ENCODE data around the gene HERC4.
A peak's percentile ranks its signal among the peaks of the same experiment; 100 is the strongest.

The HERC4 gene, protein sequence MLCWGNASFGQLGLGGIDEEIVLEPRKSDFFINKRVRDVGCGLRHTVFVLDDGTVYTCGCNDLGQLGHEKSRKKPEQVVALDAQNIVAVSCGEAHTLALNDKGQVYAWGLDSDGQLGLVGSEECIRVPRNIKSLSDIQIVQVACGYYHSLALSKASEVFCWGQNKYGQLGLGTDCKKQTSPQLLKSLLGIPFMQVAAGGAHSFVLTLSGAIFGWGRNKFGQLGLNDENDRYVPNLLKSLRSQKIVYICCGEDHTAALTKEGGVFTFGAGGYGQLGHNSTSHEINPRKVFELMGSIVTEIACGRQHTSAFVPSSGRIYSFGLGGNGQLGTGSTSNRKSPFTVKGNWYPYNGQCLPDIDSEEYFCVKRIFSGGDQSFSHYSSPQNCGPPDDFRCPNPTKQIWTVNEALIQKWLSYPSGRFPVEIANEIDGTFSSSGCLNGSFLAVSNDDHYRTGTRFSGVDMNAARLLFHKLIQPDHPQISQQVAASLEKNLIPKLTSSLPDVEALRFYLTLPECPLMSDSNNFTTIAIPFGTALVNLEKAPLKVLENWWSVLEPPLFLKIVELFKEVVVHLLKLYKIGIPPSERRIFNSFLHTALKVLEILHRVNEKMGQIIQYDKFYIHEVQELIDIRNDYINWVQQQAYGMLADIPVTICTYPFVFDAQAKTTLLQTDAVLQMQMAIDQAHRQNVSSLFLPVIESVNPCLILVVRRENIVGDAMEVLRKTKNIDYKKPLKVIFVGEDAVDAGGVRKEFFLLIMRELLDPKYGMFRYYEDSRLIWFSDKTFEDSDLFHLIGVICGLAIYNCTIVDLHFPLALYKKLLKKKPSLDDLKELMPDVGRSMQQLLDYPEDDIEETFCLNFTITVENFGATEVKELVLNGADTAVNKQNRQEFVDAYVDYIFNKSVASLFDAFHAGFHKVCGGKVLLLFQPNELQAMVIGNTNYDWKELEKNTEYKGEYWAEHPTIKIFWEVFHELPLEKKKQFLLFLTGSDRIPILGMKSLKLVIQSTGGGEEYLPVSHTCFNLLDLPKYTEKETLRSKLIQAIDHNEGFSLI

DNA sequence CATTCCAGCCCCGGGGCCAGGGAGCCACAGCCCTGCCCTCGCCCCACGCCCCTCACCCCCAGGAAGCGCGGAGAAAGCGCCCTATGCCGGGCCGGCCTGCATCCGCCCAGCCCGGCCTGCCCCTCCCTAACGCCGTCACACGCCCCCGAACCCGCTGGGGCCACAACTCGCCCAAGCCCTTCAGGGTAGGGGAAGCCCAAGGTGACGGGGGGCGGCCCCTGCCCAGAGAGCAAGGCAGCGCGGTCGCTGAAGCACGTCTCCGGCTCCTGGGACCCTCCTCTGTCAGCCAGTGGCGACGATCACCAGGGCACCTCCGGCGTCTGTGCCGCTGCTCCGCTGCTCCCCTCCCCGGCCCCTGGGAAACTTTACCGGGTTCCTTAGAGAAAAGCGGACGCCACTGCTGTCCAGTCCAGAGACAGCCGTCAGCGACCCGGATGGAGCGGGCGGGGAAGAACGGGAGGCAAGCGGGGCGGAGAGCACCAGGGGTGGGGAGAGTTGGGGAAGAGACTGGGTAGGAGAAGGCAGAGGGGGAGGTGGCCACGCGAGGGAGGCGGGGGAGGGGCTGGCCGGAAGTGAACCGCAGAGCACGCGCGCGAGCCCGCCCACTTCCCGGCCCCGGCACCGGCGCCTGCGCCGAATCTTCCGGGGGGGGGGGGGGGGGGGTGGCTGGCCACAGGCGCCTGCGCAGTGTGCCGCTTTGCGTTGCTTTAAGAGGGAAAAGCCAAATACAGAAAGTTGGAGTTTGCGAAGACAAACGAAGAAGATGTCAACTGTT is at the start of gene HERC4:
Gene HERC4, minus strand, starts transcription at position 509 of the 775 bp plus-strand sequence. CDS start 2,175 bp downstream, outside the sequence.
- TF ChIP-seq, protein P1, sequence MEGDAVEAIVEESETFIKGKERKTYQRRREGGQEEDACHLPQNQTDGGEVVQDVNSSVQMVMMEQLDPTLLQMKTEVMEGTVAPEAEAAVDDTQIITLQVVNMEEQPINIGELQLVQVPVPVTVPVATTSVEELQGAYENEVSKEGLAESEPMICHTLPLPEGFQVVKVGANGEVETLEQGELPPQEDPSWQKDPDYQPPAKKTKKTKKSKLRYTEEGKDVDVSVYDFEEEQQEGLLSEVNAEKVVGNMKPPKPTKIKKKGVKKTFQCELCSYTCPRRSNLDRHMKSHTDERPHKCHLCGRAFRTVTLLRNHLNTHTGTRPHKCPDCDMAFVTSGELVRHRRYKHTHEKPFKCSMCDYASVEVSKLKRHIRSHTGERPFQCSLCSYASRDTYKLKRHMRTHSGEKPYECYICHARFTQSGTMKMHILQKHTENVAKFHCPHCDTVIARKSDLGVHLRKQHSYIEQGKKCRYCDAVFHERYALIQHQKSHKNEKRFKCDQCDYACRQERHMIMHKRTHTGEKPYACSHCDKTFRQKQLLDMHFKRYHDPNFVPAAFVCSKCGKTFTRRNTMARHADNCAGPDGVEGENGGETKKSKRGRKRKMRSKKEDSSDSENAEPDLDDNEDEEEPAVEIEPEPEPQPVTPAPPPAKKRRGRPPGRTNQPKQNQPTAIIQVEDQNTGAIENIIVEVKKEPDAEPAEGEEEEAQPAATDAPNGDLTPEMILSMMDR (IDR thresholded peaks at IDR 0.05) = no peak
- no peak for TF ChIP-seq ZFX (IDR thresholded peaks at IDR 0.05; ENCODE audit: borderline replicate concordance)
- peak within 1 kb of the TSS; percentile 93 for H3K27ac ChIP-seq

GRCh38 chr10:68124718-68125117 is 49.6 kb upstream of the HERC4 start:
- TF ChIP-seq, protein P1 (IDR thresholded peaks at IDR 0.05) = no peak
- no peak for TF ChIP-seq ZFX (IDR thresholded peaks at IDR 0.05; ENCODE audit: borderline replicate concordance)
- no peak overlapping the region for H3K27ac ChIP-seq

DNA sequence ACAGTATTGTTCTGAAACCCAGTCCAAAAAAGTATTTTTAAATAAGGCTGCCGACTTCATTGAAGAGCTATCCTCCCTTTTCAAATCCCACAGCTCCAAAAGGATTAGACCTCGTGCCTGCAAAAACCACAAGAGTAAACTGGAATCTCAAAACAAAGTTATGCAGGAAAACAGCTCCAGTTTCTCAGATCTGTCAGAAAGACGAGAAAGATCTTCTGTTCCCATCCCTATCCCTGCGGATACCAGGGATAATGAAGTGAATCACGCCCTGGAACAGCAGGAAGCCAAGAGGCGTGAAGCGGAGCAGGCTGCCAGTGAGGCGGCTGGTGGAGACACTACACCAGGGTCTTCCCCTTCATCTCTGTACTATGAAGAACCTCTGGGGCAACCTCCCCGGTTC is 46.8 kb upstream of the HERC4 start:
- H3K27ac ChIP-seq = no peak overlapping the region
- TF ChIP-seq ZFX (IDR thresholded peaks at IDR 0.05; ENCODE audit: borderline replicate concordance) = no peak
- TF ChIP-seq, protein P1 (IDR thresholded peaks at IDR 0.05) = no peak

DNA sequence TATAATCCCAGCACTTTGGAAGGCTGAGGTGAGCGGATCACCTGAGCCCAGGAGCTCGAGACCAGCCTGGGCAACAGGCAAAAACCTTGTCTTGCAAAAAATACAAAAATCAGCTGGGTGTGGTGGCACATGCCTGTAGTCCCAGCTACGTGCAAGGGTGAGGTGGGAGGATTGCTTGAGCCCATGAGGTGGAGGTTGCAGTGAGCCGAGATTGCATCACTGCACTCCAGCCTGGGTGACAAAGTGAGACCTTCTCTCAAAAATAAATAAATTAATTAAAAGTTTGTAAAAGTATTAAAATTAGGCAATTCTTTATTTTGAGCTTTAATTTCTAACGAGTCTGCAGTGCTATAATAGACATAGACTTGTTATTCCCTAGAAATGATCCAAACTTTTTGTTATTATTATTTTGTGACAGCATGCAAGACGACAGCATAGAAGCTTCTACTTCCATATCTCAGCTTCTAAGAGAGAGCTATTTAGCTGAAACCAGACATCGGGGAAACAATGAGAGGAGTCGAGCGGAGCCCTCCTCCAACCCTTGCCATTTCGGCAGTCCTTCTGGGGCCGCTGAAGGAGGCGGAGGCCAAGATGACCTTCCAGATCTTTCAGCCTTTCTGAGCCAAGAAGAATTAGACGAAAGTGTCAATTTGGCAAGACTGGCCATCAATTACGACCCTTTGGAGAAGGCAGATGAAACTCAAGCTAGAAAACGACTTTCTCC is 46.1 kb upstream of the HERC4 start:
- no peak for TF ChIP-seq ZFX (IDR thresholded peaks at IDR 0.05; ENCODE audit: borderline replicate concordance)
- TF ChIP-seq, protein P1 (IDR thresholded peaks at IDR 0.05) = no peak

GRCh38 chr10:68118657-68119056 is 43.6 kb upstream of the HERC4 start:
- H3K27ac ChIP-seq = no peak overlapping the region
- TF ChIP-seq, protein P1 (IDR thresholded peaks at IDR 0.05) = no peak
- no peak for TF ChIP-seq ZFX (IDR thresholded peaks at IDR 0.05; ENCODE audit: borderline replicate concordance)

More for the DNA sequence above, 46.1 kb upstream of the HERC4 start:
- no peak overlapping the region for H3K27ac ChIP-seq

DNA sequence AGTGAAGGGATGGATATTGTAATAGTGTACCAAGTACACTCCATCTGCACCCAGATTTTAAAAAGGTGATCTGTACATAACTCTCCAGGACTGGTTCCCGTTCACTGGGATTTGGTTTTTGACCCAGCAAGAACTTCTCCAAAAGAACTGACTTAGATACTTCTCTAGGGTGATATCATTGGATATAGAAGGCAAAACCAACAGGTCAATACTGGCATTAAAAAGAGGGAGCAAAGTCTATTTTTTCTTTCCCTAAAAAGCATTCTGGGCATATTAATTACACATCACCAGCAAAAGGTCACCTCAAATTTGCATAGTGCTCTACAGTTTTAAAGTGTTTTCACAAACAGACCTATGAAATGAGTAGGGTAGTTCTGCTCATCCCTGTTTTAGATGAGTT is 37.8 kb upstream of the HERC4 start:
- TF ChIP-seq ZFX (IDR thresholded peaks at IDR 0.05; ENCODE audit: borderline replicate concordance) = no peak
- TF ChIP-seq, protein P1 (IDR thresholded peaks at IDR 0.05) = no peak
- H3K27ac ChIP-seq = no peak overlapping the region

All from 22Rv1 (cell line).